ENCODE results near the gene GALNT3. TPM values are rescaled to one million over a fixed set of nuclear protein-coding genes. Genes with fewer than 3 reads are reported as not detected.

The GALNT3 gene
- total and polyA plus RNA-seq, 9 of the 15 experiments (the other 6 are each of a cell fraction or from before 2014, with no cell fraction given), result 0.03 to 0.29 (median 0.06) TPM; not detected in 6

- no peaks in the 10 kb centered on the region for H3K4me1 ChIP-seq (replicated peaks in 1 of 2; ENCODE audit: control insufficient read depth in 2 of 2, insufficient read depth in 2 of 2, low read length in 2 of 2)
- in situ Hi-C loops (cut with MboI) (no loop called here), intact Hi-C loops (cut with micrococcal nuclease) (no loop called here)
- FAIRE-seq, result no peak
- ChIA-PET POLR2A (no interaction called here), CTCF (ENCODE audit: low intra/inter-chr PET ratio) (no interaction called here)
- H3K36me3 ChIP-seq (ENCODE audit: control insufficient read depth, insufficient read depth, low read length), result no peaks in the 10 kb centered on the region
- no peak overlapping the region for H3K9ac ChIP-seq (ENCODE audit: insufficient read depth in 1 of 2, low read depth in 2 of 2, low read length in 2 of 2)
- H3K4me2 ChIP-seq (ENCODE audit: insufficient read depth, low read length), result no peak overlapping the region
- ATAC-seq, result no peak
- H3K79me2 ChIP-seq (ENCODE audit: control insufficient read depth, insufficient read depth, low read length), result no peaks in the 10 kb centered on the region
- no peaks in the 10 kb centered on the region for H3K9me3 ChIP-seq (replicated peaks; ENCODE audit: control insufficient read depth, insufficient read depth, low read depth, low read length)
- DNase-seq (ENCODE audit: extremely low read depth in 1 of 4, low spot score in 3 of 4), result no peak
- H3K27ac ChIP-seq (ENCODE audit: extremely low read depth, low read depth, low read length), result no peak overlapping the region
- TF ChIP-seq ZNF780A (CRISPR knock-in tag; IDR thresholded peaks at IDR 0.05) (no peak), ZNF165 (CRISPR knock-in tag; IDR thresholded peaks at IDR 0.05; ENCODE audit: borderline replicate concordance) (no peak), NCOR1 (IDR thresholded peaks at IDR 0.05) (no peak), ILK (tag; IDR thresholded peaks at IDR 0.05; ENCODE audit: borderline replicate concordance, low read depth) (no peak), ATF4 (CRISPR knock-in tag; IDR thresholded peaks at IDR 0.05) (no peak), IFI16 (CRISPR knock-in tag; IDR thresholded peaks at IDR 0.05) (no peak), NFXL1 (CRISPR knock-in tag; IDR thresholded peaks at IDR 0.05) (no peak), HBP1 (CRISPR knock-in tag; IDR thresholded peaks at IDR 0.05) (no peak), ZFP91 (CRISPR knock-in tag; IDR thresholded peaks at IDR 0.05) (no peak), PRMT5 (CRISPR knock-in tag; IDR thresholded peaks at IDR 0.05) (no peak), HLTF (IDR thresholded peaks at IDR 0.05) (no peak)
- TF ChIP-seq, protein P1, sequence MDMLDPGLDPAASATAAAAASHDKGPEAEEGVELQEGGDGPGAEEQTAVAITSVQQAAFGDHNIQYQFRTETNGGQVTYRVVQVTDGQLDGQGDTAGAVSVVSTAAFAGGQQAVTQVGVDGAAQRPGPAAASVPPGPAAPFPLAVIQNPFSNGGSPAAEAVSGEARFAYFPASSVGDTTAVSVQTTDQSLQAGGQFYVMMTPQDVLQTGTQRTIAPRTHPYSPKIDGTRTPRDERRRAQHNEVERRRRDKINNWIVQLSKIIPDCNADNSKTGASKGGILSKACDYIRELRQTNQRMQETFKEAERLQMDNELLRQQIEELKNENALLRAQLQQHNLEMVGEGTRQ (CRISPR knock-in tag; IDR thresholded peaks at IDR 0.05), result no peak
- TF ChIP-seq, protein P2, sequence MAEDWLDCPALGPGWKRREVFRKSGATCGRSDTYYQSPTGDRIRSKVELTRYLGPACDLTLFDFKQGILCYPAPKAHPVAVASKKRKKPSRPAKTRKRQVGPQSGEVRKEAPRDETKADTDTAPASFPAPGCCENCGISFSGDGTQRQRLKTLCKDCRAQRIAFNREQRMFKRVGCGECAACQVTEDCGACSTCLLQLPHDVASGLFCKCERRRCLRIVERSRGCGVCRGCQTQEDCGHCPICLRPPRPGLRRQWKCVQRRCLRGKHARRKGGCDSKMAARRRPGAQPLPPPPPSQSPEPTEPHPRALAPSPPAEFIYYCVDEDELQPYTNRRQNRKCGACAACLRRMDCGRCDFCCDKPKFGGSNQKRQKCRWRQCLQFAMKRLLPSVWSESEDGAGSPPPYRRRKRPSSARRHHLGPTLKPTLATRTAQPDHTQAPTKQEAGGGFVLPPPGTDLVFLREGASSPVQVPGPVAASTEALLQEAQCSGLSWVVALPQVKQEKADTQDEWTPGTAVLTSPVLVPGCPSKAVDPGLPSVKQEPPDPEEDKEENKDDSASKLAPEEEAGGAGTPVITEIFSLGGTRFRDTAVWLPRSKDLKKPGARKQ (CRISPR knock-in tag; IDR thresholded peaks at IDR 0.05), result no peak
- WGBS (ENCODE audit: insufficient coverage, low coverage, missing lambda C conversion rate), result 0% methylated on average over 3 of the region's 3 CpGs
- H2AFZ ChIP-seq (ENCODE audit: low read depth, low read length), result no peak overlapping the region
- no peaks in the 10 kb centered on the region for H3K9me1 ChIP-seq (ENCODE audit: control insufficient read depth, insufficient read depth, low read length)
- BruUV-seq (replicated peaks), result no TSS peak
- no peak overlapping the region for H3K4me3 ChIP-seq
- no peaks in the 10 kb centered on the region for H3K27me3 ChIP-seq (ENCODE audit: control insufficient read depth in 2 of 2, insufficient read depth in 2 of 2, low read length in 2 of 2)
- H4K20me1 ChIP-seq (replicated peaks; ENCODE audit: control insufficient read depth, insufficient read depth, low read length), result no peaks in the 10 kb centered on the region
These were observed 33.2 kb upstream of the GALNT3 start for GRCh38 chr2:165827016-165827920.
